ENCODE measurements around the gene AGFG1.
A peak's percentile ranks its signal among the peaks of the same experiment; 100 is the strongest.

AGFG1 gene, protein sequence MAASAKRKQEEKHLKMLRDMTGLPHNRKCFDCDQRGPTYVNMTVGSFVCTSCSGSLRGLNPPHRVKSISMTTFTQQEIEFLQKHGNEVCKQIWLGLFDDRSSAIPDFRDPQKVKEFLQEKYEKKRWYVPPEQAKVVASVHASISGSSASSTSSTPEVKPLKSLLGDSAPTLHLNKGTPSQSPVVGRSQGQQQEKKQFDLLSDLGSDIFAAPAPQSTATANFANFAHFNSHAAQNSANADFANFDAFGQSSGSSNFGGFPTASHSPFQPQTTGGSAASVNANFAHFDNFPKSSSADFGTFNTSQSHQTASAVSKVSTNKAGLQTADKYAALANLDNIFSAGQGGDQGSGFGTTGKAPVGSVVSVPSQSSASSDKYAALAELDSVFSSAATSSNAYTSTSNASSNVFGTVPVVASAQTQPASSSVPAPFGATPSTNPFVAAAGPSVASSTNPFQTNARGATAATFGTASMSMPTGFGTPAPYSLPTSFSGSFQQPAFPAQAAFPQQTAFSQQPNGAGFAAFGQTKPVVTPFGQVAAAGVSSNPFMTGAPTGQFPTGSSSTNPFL

DNA sequence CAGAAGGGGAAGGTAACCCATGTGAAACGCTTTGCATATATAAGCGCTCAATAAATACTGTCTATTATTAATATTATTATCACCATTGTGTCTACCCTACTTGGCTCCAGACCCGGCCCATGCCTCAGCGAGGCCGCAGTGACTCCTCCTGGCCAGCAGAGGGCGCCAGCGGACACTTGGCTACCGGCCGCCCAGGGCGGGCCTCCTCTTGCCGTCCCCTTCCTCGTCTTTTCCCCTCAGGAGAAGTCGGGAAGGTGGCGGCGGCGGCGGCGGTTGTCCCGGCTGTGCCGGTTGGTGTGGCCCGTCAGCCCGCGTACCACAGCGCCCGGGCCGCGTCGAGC is at the start of gene AGFG1:
TSS of gene AGFG1 (plus strand) at position 233 of the 341 bp plus-strand sequence. CDS start 266 bp downstream, outside the sequence.
- Histone ChIP-seq H3K36me3 (no peaks in the 10 kb centered on the region), H3K4me3 (ENCODE audit: low read depth in 1 of 2, low read length in 1 of 2) (peak within 1 kb of the TSS; percentile 63 to 76), H3K27me3 (no peaks in the 10 kb centered on the region), H3K9me3 (no peaks in the 10 kb centered on the region), H3K4me1 (ENCODE audit: control insufficient read depth in 1 of 2, insufficient read depth in 1 of 2, low read depth in 1 of 2, low read length in 1 of 2) (peaks cover 36 to 59% of the 10 kb centered on the region in 2 experiments), H3K27ac (peak within 1 kb of the TSS; percentile 96)
- TF ChIP-seq, protein P1, sequence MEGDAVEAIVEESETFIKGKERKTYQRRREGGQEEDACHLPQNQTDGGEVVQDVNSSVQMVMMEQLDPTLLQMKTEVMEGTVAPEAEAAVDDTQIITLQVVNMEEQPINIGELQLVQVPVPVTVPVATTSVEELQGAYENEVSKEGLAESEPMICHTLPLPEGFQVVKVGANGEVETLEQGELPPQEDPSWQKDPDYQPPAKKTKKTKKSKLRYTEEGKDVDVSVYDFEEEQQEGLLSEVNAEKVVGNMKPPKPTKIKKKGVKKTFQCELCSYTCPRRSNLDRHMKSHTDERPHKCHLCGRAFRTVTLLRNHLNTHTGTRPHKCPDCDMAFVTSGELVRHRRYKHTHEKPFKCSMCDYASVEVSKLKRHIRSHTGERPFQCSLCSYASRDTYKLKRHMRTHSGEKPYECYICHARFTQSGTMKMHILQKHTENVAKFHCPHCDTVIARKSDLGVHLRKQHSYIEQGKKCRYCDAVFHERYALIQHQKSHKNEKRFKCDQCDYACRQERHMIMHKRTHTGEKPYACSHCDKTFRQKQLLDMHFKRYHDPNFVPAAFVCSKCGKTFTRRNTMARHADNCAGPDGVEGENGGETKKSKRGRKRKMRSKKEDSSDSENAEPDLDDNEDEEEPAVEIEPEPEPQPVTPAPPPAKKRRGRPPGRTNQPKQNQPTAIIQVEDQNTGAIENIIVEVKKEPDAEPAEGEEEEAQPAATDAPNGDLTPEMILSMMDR (IDR thresholded peaks at IDR 0.05): peak; percentile 99

DNA sequence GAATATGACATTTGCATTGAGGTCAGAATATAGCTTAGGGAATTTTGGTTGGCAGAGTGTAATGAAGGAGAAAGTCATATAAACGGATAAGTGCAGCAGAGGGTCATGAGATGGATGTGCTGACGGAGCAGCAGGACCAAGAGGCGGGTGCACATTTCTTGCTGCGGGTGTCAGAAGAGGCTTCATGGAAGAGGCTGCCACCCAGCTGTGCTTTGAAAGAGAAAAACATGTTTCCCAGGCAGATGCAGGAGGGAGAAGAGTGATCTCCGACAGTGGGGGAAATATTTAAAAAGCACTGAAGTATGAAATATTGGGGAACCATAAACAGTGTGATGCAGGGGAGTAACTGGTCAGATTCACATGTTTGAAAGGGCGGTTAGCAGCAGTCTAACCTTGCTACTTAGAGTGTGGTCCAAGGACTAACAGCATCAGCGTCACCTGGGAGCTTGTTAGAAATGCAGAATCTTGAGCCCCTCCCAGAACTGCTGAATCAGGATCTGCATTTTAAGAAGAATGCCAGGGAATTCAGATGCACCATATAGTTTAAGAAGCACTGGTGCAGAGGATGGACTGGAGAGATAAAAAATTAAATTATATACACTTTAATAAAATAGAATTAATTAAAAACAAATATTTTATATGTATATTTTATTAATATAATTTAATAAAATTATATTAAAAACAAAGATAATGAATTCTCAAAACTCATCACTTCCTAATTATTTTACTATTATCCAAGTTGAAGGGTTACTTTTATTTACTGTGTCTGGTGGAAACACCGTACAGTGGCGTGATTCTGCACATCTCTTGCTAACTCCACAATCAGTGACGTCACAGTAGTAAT is 48.1 kb upstream of the AGFG1 start:
- H3K36me3 ChIP-seq: no peaks in the 10 kb centered on the region
- no peak overlapping the region for H3K4me3 ChIP-seq (ENCODE audit: low read depth in 1 of 2, low read length in 1 of 2)
- peaks cover 19 to 20% of the 10 kb centered on the region in 2 experiments for H3K4me1 ChIP-seq (ENCODE audit: control insufficient read depth in 1 of 2, insufficient read depth in 1 of 2, low read depth in 1 of 2, low read length in 1 of 2)
- no peaks in the 10 kb centered on the region for H3K9me3 ChIP-seq
- H3K27ac ChIP-seq: no peak overlapping the region
- H3K27me3 ChIP-seq: peaks cover 3% of the 10 kb centered on the region
- TF ChIP-seq, protein P1 (IDR thresholded peaks at IDR 0.05): no peak

DNA sequence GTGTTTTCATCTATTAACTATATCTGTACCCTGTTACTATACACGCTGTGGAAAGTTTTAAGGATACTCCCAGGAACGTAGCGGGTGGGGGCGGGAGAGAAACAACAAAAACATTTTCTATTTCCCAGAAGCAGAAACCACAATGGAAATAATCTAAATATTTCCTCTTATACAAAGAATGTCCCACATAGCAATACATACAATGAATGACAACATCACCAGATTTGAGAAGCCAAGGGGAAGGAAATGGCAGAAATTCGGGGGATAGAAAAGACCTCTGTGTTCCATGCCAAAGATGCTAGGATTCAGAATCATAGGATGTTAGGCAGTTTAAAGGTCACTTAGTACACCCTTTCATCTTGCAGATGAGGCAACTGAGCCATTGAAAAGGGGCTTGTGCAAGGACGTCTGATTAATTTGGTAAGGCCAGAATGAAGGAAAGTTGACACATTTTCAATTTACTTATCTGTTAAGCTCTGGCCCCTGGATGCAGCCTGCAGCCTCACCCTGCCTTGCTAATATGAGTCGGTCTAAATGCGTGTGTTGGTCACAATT is 43.1 kb upstream of the AGFG1 start:
- Histone ChIP-seq H3K4me3 (ENCODE audit: low read depth in 1 of 2, low read length in 1 of 2) (no peak overlapping the region), H3K36me3 (no peaks in the 10 kb centered on the region), H3K27me3 (peaks cover 3% of the 10 kb centered on the region), H3K9me3 (no peaks in the 10 kb centered on the region), H3K27ac (no peak overlapping the region), H3K4me1 (ENCODE audit: control insufficient read depth in 1 of 2, insufficient read depth in 1 of 2, low read depth in 1 of 2, low read length in 1 of 2) (peaks cover 17 to 25% of the 10 kb centered on the region in 2 experiments)
- TF ChIP-seq, protein P1 (IDR thresholded peaks at IDR 0.05): no peak

DNA sequence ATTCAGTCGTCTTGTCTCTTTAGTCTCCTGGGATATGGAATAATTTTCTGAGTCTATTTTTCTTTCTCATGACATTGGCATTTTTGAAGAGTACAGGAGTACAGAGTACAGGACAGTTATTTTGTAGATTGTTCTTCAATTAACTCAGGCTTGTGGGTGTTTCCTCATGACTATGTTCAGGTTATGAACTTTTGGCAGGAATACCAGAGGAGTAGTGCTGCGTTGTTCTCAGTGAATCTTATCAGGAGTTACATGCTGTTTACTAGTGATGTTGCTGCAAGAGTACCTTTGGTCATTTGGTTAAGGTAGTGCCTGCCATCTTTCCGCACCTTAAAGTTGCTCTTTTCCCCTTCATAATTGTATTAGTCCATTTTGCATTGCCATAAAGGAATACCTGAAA is 41.3 kb upstream of the AGFG1 start:
- H3K4me1 ChIP-seq (ENCODE audit: control insufficient read depth in 1 of 2, insufficient read depth in 1 of 2, low read depth in 1 of 2, low read length in 1 of 2): peaks cover 27 to 43% of the 10 kb centered on the region in 2 experiments
- no peaks in the 10 kb centered on the region for H3K27me3 ChIP-seq
- H3K27ac ChIP-seq: peak overlapping the region; percentile 36
- no peaks in the 10 kb centered on the region for H3K36me3 ChIP-seq
- H3K9me3 ChIP-seq: no peaks in the 10 kb centered on the region
- H3K4me3 ChIP-seq (ENCODE audit: low read depth in 1 of 2, low read length in 1 of 2): no peak overlapping the region
- TF ChIP-seq, protein P1 (IDR thresholded peaks at IDR 0.05): no peak

DNA sequence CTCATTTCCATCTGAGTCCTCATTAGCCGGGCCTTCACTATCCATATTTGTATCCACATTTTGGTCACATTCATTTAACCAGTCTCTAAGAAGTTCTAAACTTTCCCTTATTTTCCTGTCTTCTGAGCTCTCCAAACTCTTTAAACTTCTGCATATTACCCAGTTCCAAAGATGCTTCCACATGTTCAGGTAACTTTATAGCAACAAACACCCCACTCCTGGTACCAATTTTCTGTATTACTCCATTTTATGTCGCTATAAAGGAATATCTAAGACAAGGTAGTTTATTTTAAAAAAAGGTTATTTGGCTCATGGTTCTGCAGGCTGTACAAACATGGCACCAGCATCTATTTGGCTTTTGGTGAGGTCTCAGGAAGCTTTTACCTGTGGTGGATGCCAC is 38.8 kb upstream of the AGFG1 start:
- peaks cover 53 to 69% of the 10 kb centered on the region in 2 experiments for H3K4me1 ChIP-seq (ENCODE audit: control insufficient read depth in 1 of 2, insufficient read depth in 1 of 2, low read depth in 1 of 2, low read length in 1 of 2)
- H3K27ac ChIP-seq: no peak overlapping the region
- no peak overlapping the region for H3K4me3 ChIP-seq (ENCODE audit: low read depth in 1 of 2, low read length in 1 of 2)
- TF ChIP-seq, protein P1 (IDR thresholded peaks at IDR 0.05): no peak
- H3K9me3 ChIP-seq: no peaks in the 10 kb centered on the region
- no peaks in the 10 kb centered on the region for H3K36me3 ChIP-seq
- H3K27me3 ChIP-seq: no peaks in the 10 kb centered on the region

All from neutrophil (primary cell).